KOPT-K1 (cell line): Measurements from ENCODE around the gene HSPBAP1.
"Not testable (repeated sequence)": the region's sequence is repeated elsewhere in the genome, so short reads cannot be mapped to it uniquely, and the experiment has no call there.

ENCODE experiments used
- H3K27ac ChIP-seq: fragments of 200-600 bp; sonication (generic); 2 replicates; pipeline ENCODE4 v1.5.1; 2016; ENCODE audit warnings: antibody characterized with exemption, mild to moderate bottlenecking, low read depth, low read length; ENCODE audit not compliant: poor library complexity, severe bottlenecking
- H3K36me3 ChIP-seq: fragments of 200-600 bp; sonication (generic); 2 replicates; pipeline ENCODE4 v1.5.1; 2017; ENCODE audit warnings: antibody characterized with exemption, mild to moderate bottlenecking, low read length, moderate library complexity; ENCODE audit not compliant: insufficient read depth
- H3K9me3 ChIP-seq: fragments of 200-600 bp; sonication (generic); 2 replicates; pipeline ENCODE4 v1.5.1; 2017; ENCODE audit warnings: antibody characterized with exemption, low read length, mild to moderate bottlenecking; ENCODE audit not compliant: insufficient read depth, poor library complexity, severe bottlenecking

The HSPBAP1 gene

DNA sequence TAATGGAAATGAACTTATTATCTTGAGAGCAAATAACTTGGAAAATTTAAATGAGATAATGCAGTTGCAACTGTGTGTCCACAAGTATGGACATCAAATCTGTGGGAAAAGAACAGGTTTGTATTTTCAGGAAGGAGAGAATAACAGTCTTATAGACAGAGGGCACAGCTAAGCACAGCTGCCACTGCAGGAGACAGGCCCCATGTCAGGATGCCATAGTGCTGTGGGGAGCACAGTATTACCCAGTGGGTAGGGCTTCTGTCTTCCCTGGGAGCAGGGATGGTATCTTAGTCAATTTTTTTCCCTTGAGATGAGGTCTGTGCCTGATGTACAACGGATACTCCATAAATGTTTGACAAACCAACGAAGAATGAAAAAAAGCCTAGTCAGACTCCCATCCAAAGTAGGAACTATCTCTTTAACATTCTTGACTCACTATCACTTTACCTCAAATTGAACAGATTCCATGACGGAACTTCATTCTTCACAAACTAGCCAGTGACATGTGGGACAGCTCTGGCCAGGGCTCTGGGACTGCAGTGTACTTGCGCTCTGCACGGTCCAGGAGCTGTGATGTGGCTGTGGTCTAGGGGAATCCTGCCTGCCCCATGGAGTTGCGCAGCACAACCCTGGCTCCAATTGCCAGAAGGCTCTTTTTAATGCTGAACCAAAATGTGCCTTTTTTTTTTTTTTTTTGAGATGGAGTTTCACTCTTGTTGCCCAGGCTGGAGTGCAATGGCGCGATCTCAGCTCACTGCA lies 64.7 kb downstream of the HSPBAP1 start:
- peaks cover 37% of the 10 kb centered on the region for H3K9me3 ChIP-seq
- no peak overlapping the region for H3K27ac ChIP-seq
- peaks cover 65% of the 10 kb centered on the region for H3K36me3 ChIP-seq

DNA sequence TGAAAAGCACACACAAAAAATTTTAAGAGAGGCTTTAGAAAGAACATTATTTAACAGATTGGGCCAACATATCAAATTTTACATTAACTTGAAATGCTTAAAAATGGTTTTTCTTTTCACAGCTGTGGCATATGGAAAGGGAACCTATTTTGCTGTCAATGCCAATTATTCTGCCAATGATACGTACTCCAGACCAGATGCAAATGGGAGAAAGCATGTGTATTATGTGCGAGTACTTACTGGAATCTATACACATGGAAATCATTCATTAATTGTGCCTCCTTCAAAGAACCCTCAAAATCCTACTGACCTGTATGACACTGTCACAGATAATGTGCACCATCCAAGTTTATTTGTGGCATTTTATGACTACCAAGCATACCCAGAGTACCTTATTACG lies 65.4 kb downstream of the HSPBAP1 start:
- H3K36me3 ChIP-seq, result peaks cover 72% of the 10 kb centered on the region
- H3K9me3 ChIP-seq, result peaks cover 31% of the 10 kb centered on the region
- no peak overlapping the region for H3K27ac ChIP-seq

DNA sequence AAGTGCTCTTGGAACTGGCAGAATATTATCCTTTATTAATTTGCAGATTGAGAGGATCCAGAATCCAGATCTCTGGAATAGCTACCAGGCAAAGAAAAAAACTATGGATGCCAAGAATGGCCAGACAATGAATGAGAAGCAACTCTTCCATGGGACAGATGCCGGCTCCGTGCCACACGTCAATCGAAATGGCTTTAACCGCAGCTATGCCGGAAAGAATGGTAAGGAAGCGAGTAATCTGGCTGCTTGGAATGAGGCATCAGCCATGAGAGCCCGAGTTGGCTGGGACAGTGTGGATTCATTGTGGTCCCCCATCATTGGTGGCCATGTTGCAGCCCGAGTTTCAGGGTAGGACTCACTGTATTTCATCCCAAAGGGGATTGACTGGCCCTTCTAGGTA lies 65.9 kb downstream of the HSPBAP1 start:
- Histone ChIP-seq H3K9me3 (peaks cover 27% of the 10 kb centered on the region), H3K27ac (no peak overlapping the region), H3K36me3 (peaks cover 74% of the 10 kb centered on the region)

DNA sequence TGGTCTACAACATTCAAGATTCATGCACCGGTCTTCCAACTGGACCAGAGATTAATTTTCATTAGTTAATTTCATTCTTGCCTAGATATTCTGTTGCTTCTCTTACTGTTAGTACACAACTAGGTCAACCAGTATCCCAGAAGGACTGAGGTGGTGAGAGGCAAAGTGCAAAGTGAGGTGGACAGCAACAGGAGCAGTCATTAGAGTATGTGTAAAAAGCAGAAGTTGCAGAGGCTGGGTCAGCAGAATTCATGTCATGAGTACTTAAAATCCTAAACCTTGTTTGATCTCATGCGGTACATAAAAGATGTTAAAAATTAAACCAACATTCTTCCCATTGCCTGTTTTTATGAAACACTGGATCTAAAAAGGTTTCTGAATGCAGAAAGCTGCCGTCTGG lies 66.3 kb downstream of the HSPBAP1 start:
- H3K27ac ChIP-seq, result no peak overlapping the region

DNA sequence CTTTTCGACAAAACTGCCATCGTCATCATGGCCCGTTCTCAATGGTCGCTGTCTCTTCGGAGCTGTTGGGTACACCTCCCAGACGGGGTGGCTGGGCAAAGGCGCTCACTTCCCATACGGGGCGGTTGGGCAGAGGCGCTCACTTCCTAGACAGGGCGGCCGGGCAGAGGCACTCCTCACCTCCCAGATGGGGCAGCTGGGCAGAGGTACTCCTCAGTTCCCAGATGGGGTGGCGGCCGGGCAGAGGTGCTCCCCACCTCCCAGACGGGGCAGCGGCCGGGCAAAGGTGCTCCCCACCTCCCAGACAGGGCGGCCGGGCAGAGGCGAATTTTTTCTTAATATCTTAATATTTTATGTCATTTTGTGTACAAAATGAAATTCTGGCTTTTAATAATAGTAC lies 68.5 kb downstream of the HSPBAP1 start:
- Histone ChIP-seq H3K27ac (no peak overlapping the region), H3K36me3 (peaks cover 85% of the 10 kb centered on the region), H3K9me3 (peaks cover 15% of the 10 kb centered on the region)

More for the DNA sequence above, 66.3 kb downstream of the HSPBAP1 start:
- H3K9me3 ChIP-seq, result peaks cover 22% of the 10 kb centered on the region
- H3K36me3 ChIP-seq, result peaks cover 74% of the 10 kb centered on the region

DNA sequence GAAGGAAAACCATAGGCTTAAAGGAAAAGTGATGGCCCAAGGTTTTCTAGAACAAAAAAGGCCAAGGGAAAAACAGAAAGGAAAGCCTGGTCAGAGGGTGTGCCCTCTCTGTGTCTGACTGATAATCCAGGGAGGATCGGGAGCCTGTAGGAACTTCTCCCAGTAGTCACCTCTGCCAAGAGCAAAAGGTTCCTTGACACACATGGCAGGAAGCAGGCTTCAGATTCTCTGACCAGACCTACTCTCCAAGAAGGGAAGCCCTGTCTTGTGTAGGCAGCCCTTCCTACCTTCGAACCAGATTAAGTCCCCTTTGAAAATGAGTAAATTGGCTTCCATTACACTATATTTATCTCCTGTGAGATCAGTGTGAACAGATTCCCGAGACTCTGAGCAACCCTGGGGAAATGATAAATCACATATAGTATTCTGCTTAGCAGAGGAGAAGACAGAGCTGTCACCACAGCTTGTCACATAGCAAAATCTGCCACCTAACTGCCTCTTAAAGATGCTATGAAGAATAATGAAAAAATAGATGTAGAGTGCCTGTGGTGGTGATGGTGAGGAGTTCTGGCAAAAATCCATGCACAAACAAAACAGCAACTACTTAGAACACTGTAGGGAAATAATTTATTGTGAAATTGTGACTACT lies 74.2 kb downstream of the HSPBAP1 start:
- Histone ChIP-seq H3K36me3 (peaks cover 100% of the 10 kb centered on the region), H3K27ac (no peak overlapping the region), H3K9me3 (peaks cover 6% of the 10 kb centered on the region)

DNA sequence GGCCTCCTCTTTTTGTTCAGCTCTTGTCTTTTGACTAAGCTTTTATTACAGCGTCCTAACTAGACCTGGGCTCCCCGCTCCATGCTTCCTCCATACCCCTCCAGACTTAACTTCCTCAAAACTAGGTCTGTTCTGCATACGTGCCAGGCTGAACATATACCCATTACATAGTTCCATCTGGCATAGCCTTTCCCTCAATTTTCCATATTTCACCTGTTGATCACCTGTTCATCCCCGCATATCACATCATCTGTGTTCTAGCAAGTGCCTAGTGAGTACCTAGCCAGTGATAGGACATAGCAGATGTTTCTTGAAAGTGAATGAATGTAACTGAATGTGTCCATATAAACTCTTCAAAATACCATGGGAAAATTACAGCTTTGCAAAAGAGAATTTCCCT lies 77.0 kb downstream of the HSPBAP1 start:
- peaks cover 98% of the 10 kb centered on the region for H3K36me3 ChIP-seq
- H3K27ac ChIP-seq, result no peak overlapping the region

DNA sequence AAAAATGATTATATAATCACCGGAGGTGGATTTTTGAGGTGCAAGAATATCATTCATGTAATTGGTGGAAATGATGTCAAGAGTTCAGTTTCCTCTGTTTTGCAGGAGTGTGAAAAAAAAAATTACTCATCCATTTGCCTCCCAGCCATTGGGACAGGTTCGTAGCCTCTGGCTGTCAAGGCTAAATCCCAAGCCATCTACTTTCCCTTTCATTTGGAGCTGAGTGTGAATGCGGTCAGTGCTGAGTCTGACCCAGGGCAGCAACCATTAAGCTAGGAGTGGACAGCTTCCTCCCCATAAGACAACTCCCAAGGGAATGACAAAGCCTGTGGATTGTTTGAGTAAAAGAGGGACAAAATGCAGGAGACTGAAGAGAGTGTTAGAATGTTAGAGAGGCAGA lies 79.4 kb downstream of the HSPBAP1 start:
- Histone ChIP-seq H3K36me3 (peaks cover 92% of the 10 kb centered on the region), H3K9me3 (no peaks in the 10 kb centered on the region), H3K27ac (no peak overlapping the region)

More for the DNA sequence above, 77.0 kb downstream of the HSPBAP1 start:
- H3K9me3 ChIP-seq, result no peaks in the 10 kb centered on the region

DNA sequence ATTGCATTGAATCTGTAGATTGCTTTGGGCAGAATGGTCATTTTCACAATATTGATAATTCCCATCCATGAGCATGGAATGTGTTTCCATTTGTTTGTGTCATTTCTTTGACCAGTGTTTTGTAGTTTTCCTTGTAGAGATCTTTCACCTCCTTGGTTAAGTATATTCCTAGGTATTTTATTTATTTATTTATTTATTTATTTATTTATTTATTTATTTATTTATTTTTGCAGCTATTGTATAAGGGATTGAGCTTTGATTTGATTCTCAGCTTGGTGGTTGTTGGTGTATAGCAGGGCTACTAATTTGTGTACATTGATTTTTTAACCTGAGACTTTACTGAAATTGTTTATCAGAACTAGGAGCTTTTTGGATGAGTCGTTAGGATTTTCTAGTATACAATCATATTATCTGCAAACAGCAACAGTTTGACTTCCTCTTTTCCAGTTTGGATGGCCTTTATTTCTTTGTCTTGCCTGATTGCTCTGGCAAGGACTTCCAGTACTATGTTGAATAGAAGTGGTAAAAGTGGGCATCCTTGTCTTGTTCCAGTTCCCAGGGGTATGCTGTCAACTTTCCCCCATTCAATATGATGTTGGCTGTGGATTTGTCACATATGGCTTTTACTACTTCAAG lies 82.9 kb downstream of the HSPBAP1 start:
- not testable (repeated sequence) for H3K27ac ChIP-seq, H3K9me3 ChIP-seq
- peaks cover 77% of the 10 kb centered on the region for H3K36me3 ChIP-seq

DNA sequence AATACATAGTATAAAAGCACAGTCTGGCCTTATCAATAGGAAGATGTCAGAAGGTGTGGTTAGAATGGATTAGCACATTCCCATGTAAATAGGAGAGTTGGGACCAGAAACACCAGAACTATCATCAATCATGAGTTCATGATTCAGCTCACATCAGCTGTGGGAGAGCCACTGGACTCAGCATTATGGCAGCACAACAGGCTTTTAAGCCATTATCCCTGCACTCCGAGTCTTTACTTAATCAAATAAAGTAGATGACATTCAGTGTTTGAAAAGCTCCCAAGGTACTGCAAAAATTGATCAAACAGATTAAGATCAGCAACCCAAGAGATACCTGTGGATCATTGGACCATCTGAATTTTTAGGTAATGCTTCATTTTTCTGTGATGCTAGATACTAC lies 88.3 kb downstream of the HSPBAP1 start:
- no peak overlapping the region for H3K27ac ChIP-seq
- H3K36me3 ChIP-seq, result peaks cover 31% of the 10 kb centered on the region
- H3K9me3 ChIP-seq, result no peaks in the 10 kb centered on the region

DNA sequence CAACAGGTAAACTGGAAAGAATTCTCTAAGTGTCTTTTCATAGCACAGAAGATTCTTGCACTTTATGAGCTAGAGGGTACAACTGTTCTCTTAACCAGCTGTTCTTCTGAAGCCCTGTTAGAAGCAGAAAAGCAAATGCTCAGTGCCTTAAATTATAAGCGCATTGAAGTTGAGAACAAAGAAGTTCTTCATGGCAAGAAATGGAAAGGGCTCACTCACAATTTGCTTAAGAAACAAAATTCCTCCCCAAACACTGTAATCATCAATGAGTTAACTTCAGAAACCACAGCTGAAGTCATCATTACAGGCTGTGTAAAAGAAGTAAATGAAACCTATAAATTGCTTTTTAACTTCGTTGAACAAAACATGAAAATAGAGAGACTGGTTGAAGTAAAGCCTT lies 93.4 kb downstream of the HSPBAP1 start:
- Histone ChIP-seq H3K9me3 (no peaks in the 10 kb centered on the region), H3K36me3 (no peaks in the 10 kb centered on the region; the same call in none of the 2 replicates)

DNA sequence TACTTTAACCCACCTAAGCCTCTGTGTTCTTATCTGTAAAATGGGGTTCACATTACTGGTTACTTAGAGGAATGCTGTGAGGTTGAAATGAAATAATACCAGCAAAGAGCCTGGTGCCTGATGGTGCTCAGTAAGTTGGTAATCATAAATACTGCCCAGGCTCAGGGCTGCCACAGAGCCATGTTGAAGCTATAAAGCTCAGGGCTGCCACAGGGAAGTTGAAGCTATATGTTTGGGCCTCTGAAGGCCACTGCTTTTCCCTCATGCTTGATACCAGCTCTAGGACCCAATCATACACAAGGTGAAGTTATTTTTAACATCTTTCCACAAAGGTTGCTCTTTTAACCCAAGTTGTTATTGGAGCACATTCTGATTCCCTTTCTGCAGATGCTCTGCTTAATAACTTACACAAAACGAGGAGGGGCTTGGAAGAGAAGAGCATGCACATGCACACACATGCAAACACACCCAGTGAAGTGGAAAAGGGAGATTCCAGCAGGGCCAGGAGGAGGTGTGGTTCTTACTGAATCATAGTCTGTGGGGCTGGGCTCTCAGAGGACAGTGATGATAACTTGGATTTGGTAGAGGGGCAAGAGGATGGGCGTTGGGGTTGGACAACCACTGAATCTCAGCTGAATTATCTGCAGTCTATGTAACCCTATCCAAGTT lies 95.5 kb downstream of the HSPBAP1 start:
- H3K36me3 ChIP-seq, result no peaks in the 10 kb centered on the region; the same call in none of the 2 replicates
- no peak overlapping the region for H3K27ac ChIP-seq
- no peaks in the 10 kb centered on the region for H3K9me3 ChIP-seq

More for the DNA sequence above, 93.4 kb downstream of the HSPBAP1 start:
- no peak overlapping the region for H3K27ac ChIP-seq

DNA sequence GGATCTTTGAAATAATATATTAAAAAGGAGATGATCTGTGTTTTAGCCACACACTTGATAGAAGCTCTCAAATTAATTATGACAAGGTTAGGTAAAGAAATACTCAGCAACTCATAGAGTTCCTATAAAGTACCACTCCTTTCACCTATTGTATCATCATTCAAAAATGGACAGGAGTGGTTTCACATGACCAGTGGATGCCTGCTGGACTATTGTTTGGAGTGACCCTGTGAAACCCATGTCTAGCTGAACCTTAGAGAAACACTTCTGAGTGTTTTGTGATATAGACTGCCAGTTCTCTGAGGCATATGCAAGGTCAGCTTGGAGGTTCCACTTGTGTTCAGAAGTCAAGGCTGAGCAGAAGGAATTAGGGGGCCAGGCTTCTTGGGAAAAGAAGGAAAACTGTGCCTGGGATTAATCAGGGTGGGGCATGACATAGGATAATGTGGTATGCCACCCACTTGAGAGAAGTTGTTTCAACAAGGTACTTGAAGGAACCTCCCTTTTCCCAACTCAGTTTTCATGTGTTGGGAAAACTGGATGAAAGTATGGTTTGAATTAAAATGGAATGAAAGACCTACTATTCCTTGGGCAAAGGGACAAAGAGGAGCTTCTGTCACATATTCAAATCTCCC lies 97.6 kb downstream of the HSPBAP1 start:
- H3K27ac ChIP-seq, result no peak overlapping the region
- H3K9me3 ChIP-seq, result no peaks in the 10 kb centered on the region
- no peaks in the 10 kb centered on the region; the same call in 1 of the 2 replicates for H3K36me3 ChIP-seq

DNA sequence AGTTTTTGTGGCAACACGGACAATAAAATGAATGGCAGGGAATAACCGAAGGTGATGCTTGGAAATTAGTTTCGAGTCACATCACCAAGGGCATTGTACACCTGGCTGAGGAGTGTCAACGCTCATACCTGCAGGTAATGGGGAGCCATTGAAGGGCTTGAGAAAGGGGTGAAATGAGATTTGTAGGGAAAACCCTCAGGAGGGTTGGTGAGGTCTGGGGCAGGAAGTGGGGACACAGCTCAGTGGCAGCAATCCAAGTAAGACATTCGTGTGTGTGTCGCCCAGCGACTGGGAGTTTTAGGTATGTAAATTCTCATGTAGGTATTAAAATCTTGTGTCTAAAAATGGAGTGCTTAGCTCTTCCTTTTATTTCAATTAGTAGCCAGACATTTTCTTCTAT lies 98.7 kb downstream of the HSPBAP1 start:
- Histone ChIP-seq H3K27ac (no peak overlapping the region), H3K36me3 (no peaks in the 10 kb centered on the region; the same call in 1 of the 2 replicates), H3K9me3 (no peaks in the 10 kb centered on the region)
